ENCODE data around the gene CALN1. TPM values are rescaled to one million over a fixed set of nuclear protein-coding genes. Genes with fewer than 3 reads are reported as not detected.

The CALN1 gene
- total and polyA plus RNA-seq, 12 donors = not detected

- Histone ChIP-seq H3K9me3 (peaks cover 0 to 6% (median 0%) of the 10 kb centered on the region in 11 donors), H3K4me1 (peaks cover 0 to 4% (median 0%) of the 10 kb centered on the region in 9 donors), H3K27ac (no peak overlapping the region), H3K4me3 (peak overlapping the region in 8 of 10 donors; percentile 17 to 42 (median 39)), H3K27me3 (peaks cover 0 to 3% (median 0%) of the 10 kb centered on the region in 7 donors), H3K36me3 (no peaks in the 10 kb centered on the region)
- intact Hi-C loops (cut with DNase I) = loop anchor here in 7 of 10 donors (1.0 to 10.0 kb wide), 12 partner anchors 208 to 908 kb away; partner anchors contain the start of gene GALNT17 (in 1 of the 7)
- ATAC-seq = peak; percentile 69 to 89 (median 82)
- 5% methylated on average over 29 of the region's 29 CpGs for WGBS, 2 donors
- peak; percentile 63 to 82 for DNase-seq
- peak; percentile 75 to 96 (median 91) for TF ChIP-seq CTCF (IDR thresholded peaks at IDR 0.05)
These were observed 678.8 kb downstream of the CALN1 start for GRCh38 chr7:71733107-71733870.

- Histone ChIP-seq H3K9me3 (peaks cover 0 to 6% (median 0%) of the 10 kb centered on the region in 11 donors), H3K27me3 (peaks cover 0 to 3% (median 0%) of the 10 kb centered on the region in 7 donors), H3K36me3 (no peaks in the 10 kb centered on the region), H3K4me3 (no peak overlapping the region), H3K4me1 (peaks cover 0 to 4% (median 0%) of the 10 kb centered on the region in 9 donors), H3K27ac (no peak overlapping the region)
- DNase-seq = no peak
- no peak for TF ChIP-seq CTCF (IDR thresholded peaks at IDR 0.05)
- WGBS, 2 donors = 82 to 88% methylated on average over 9 of the region's 9 CpGs
- intact Hi-C loops (cut with DNase I) = loop anchor here in 7 of 10 donors (2.0 to 10.0 kb wide), 11 partner anchors 207 to 907 kb away; partner anchors contain the start of gene GALNT17 (in 1 of the 7)
- no peak for ATAC-seq
These were observed 680.4 kb downstream of the CALN1 start for GRCh38 chr7:71731740-71732139.

All from heart right ventricle (tissue), 16 donors.